ENCODE measurements around the gene MKNK1. TPM values are rescaled to one million over a fixed set of nuclear protein-coding genes. Genes with fewer than 3 reads are reported as not detected.

Gene MKNK1
- total and polyA plus RNA-seq, 2 donors (not counting 1 experiment from before 2014, with no cell fraction given) = 51.0 to 73.0 TPM

DNA sequence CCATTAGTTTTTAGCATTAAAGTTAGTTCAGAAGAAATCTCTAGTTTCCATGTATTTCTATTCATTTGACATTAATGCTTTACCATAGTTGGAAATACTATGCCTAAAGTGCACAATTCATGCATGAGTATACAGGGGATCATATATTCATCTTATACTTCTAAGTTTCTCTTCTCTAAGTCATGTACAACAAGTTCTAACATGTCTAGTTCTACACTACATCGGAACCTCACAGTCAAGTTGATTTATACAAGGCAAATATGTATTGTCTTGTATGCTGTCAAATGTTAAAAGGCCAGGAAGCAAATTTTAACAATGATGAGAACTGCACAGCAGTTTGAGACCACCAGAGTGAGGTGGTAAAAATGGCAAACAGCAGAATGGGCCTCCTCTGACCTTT, 35.5 kb upstream of the MKNK1 start:
- Mint-ChIP-seq H3K27me3 (no peaks in the 10 kb centered on the region), H3K4me1 (no peaks in the 10 kb centered on the region), H3K4me3 (no peak overlapping the region), H3K27ac (no peak overlapping the region), H3K9me3 (ENCODE audit: insufficient read depth) (no peaks in the 10 kb centered on the region)
- no peak overlapping the region for H3K27ac ChIP-seq (ENCODE audit: low read length in 2 of 2)
- H3K9ac ChIP-seq (ENCODE audit: low read length) = no peak overlapping the region
- ATAC-seq (ENCODE audit: low read depth) = no peak
- ChIA-PET POLR2A (no interaction called here), CTCF (no interaction called here)
- H3K9me3 ChIP-seq (ENCODE audit: control extremely low read depth in 1 of 3, control insufficient read depth in 2 of 3, insufficient read depth in 1 of 3, low read length in 2 of 3) = no peaks in the 10 kb centered on the region
- no CpG with 5 or more reads among the region's 1 CpG for WGBS (ENCODE audit: insufficient coverage)
- H3K4me3 ChIP-seq (ENCODE audit: control extremely low read depth in 1 of 5, extremely low read depth in 1 of 5, insufficient read depth in 1 of 5, low read depth in 2 of 5, low read length in 4 of 5) = no peak overlapping the region
- no peak for TF ChIP-seq EZH2 (IDR thresholded peaks at IDR 0.05; ENCODE audit: borderline replicate concordance, insufficient read depth, low read depth, low read length, poor library complexity, severe bottlenecking)
- TF ChIP-seq, protein P1, sequence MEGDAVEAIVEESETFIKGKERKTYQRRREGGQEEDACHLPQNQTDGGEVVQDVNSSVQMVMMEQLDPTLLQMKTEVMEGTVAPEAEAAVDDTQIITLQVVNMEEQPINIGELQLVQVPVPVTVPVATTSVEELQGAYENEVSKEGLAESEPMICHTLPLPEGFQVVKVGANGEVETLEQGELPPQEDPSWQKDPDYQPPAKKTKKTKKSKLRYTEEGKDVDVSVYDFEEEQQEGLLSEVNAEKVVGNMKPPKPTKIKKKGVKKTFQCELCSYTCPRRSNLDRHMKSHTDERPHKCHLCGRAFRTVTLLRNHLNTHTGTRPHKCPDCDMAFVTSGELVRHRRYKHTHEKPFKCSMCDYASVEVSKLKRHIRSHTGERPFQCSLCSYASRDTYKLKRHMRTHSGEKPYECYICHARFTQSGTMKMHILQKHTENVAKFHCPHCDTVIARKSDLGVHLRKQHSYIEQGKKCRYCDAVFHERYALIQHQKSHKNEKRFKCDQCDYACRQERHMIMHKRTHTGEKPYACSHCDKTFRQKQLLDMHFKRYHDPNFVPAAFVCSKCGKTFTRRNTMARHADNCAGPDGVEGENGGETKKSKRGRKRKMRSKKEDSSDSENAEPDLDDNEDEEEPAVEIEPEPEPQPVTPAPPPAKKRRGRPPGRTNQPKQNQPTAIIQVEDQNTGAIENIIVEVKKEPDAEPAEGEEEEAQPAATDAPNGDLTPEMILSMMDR (IDR thresholded peaks at IDR 0.05) = no peak
- H3K79me2 ChIP-seq (ENCODE audit: control insufficient read depth, insufficient read depth, low read length) = no peaks in the 10 kb centered on the region
- no peak for DNase-seq
- H3K4me1 ChIP-seq (ENCODE audit: control insufficient read depth in 2 of 2, insufficient read depth in 2 of 2, low read length in 2 of 2) = no peaks in the 10 kb centered on the region
- no peak overlapping the region for H3K4me2 ChIP-seq (replicated peaks; ENCODE audit: low read depth, low read length, poor library complexity, severe bottlenecking)
- H2AFZ ChIP-seq (ENCODE audit: insufficient read depth, low read depth, low read length, poor library complexity, severe bottlenecking) = no peak overlapping the region
- no peaks in the 10 kb centered on the region for H4K20me1 ChIP-seq (ENCODE audit: control insufficient read depth, insufficient read depth, low read length, poor library complexity, severe bottlenecking)
- intact Hi-C loops (cut with micrococcal nuclease) = no loop called here
- H3K36me3 ChIP-seq (replicated peaks in 1 of 2; ENCODE audit: control extremely low read depth in 1 of 2, control insufficient read depth in 1 of 2, extremely low read depth in 1 of 2, insufficient read depth in 2 of 2, low read length in 1 of 2) = peaks cover 5 to 29% of the 10 kb centered on the region in 2 experiments
- no peaks in the 10 kb centered on the region for H3K27me3 ChIP-seq (replicated peaks in 1 of 4; ENCODE audit: control extremely low read depth in 1 of 4, control insufficient read depth in 3 of 4, insufficient read depth in 4 of 4, low read length in 3 of 4)

DNA sequence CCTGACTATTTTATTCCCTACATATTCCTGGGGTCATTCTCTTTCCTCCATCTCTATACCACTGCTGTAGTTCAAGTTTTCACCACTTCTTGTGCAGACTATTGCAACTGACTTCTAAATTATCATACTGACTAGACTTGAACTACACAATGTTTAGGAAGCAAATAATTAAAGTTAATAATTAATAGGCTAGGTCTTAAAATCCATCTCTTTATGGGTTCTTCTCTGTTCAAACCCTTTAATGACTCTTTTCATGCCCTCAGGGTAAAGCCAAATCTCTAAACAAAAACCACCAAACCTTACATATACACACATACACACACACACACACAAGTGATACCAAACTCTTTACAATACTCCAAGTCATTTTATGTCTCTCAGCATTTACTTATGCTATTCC, 34.9 kb upstream of the MKNK1 start:
- H3K27ac Mint-ChIP-seq = no peak overlapping the region
- Histone ChIP-seq H3K9me3 (ENCODE audit: control extremely low read depth in 1 of 3, control insufficient read depth in 2 of 3, insufficient read depth in 1 of 3, low read length in 2 of 3) (no peaks in the 10 kb centered on the region), H2AFZ (ENCODE audit: insufficient read depth, low read depth, low read length, poor library complexity, severe bottlenecking) (no peak overlapping the region), H3K4me3 (ENCODE audit: control extremely low read depth in 1 of 5, extremely low read depth in 1 of 5, insufficient read depth in 1 of 5, low read depth in 2 of 5, low read length in 4 of 5) (no peak overlapping the region), H3K4me2 (replicated peaks; ENCODE audit: low read depth, low read length, poor library complexity, severe bottlenecking) (no peak overlapping the region), H3K36me3 (replicated peaks in 1 of 2; ENCODE audit: control extremely low read depth in 1 of 2, control insufficient read depth in 1 of 2, extremely low read depth in 1 of 2, insufficient read depth in 2 of 2, low read length in 1 of 2) (peaks cover 5 to 29% of the 10 kb centered on the region in 2 experiments), H3K4me1 (ENCODE audit: control insufficient read depth in 2 of 2, insufficient read depth in 2 of 2, low read length in 2 of 2) (no peaks in the 10 kb centered on the region), H3K79me2 (ENCODE audit: control insufficient read depth, insufficient read depth, low read length) (no peaks in the 10 kb centered on the region), H3K27ac (ENCODE audit: low read length in 2 of 2) (no peak overlapping the region), H4K20me1 (ENCODE audit: control insufficient read depth, insufficient read depth, low read length, poor library complexity, severe bottlenecking) (no peaks in the 10 kb centered on the region), H3K9ac (ENCODE audit: low read length) (no peak overlapping the region), H3K27me3 (replicated peaks in 1 of 4; ENCODE audit: control extremely low read depth in 1 of 4, control insufficient read depth in 3 of 4, insufficient read depth in 4 of 4, low read length in 3 of 4) (no peaks in the 10 kb centered on the region)
- CTCF ChIA-PET = no interaction called here
- H3K4me1 Mint-ChIP-seq = no peaks in the 10 kb centered on the region
- no peak for ATAC-seq (ENCODE audit: low read depth)
- no peak overlapping the region for H3K4me3 Mint-ChIP-seq
- H3K9me3 Mint-ChIP-seq (ENCODE audit: insufficient read depth) = no peaks in the 10 kb centered on the region
- POLR2A ChIA-PET = no interaction called here
- no peaks in the 10 kb centered on the region for H3K27me3 Mint-ChIP-seq
- intact Hi-C loops (cut with micrococcal nuclease) = no loop called here
- TF ChIP-seq, protein P1 (IDR thresholded peaks at IDR 0.05) = no peak
- no peak for TF ChIP-seq EZH2 (IDR thresholded peaks at IDR 0.05; ENCODE audit: borderline replicate concordance, insufficient read depth, low read depth, low read length, poor library complexity, severe bottlenecking)
- DNase-seq = no peak
